Heart left ventricle (tissue), 16 donors: ENCODE data around the gene KPNA4. TPM values are rescaled to one million over a fixed set of nuclear protein-coding genes. Genes with fewer than 3 reads are reported as not detected.

Experiments used
- ATAC-seq, 4 donors: fragments of 200-7000 bp; cut with Tn5 transposase; one replicate each; pipeline ENCODE4 v1.9.1; 2020 to 2022; ENCODE audit warnings: moderate library complexity in 4 of 4, mild to moderate bottlenecking in 3 of 4, moderate number of reproducible peaks in 1 of 4
- DNase-seq, 5 donors: peaks; one replicate each; pipeline ENCODE4 v3.0.0-alpha.2; 2020
- H3K27ac ChIP-seq, 12 donors: fragments of 200-600 bp; sonication (generic) in 4 of 12; one replicate each; pipeline versions ENCODE4 v1.5.0 to v1.8.0; 2016 to 2022; ENCODE audit warnings: mild to moderate bottlenecking in 2 of 12
- H3K27me3 ChIP-seq, 9 donors: fragments of 200-600 bp; sonication (generic) in 2 of 9; one replicate each; pipeline versions ENCODE4 v1.5.1 to v1.8.0; 2016 to 2022; ENCODE audit warnings: mild to moderate bottlenecking in 3 of 9
- H3K36me3 ChIP-seq, 9 donors: fragments of 200-600 bp; sonication (generic) in 2 of 9; one replicate each; pipeline versions ENCODE4 v1.5.0 to v1.8.0; 2018 to 2022; ENCODE audit warnings: mild to moderate bottlenecking in 2 of 9
- H3K4me1 ChIP-seq, 12 donors: fragments of 200-600 bp; sonication (generic) in 4 of 12; one replicate each; pipeline versions ENCODE4 v1.5.0 to v1.8.0; 2016 to 2022; ENCODE audit warnings: mild to moderate bottlenecking in 3 of 12
- H3K4me3 ChIP-seq, 12 donors: fragments of 200-600 bp; sonication (generic) in 4 of 12; one replicate each; pipeline versions ENCODE4 v1.5.0 to v1.8.0; 2017 to 2022; ENCODE audit warnings: mild to moderate bottlenecking in 9 of 12, moderate library complexity in 4 of 12
- H3K9me3 ChIP-seq, 12 donors: fragments of 200-600 bp; sonication (generic) in 4 of 12; one replicate each; pipeline versions ENCODE4 v1.5.0 to v1.8.0; 2016 to 2022; ENCODE audit warnings: mild to moderate bottlenecking in 1 of 12
- CTCF ChIP-seq, 12 donors: fragments of 200-600 bp; sonication (generic) in 4 of 12; IDR thresholded peaks; one replicate each; pipeline versions ENCODE4 v1.5.0 to v1.8.0; 2018 to 2022; ENCODE audit warnings: antibody characterized with exemption in 12 of 12, mild to moderate bottlenecking in 5 of 12
- POLR2A ChIP-seq, 2 donors: fragments of 450-650 bp; IDR thresholded peaks; one replicate each; pipeline ENCODE4 v1.6.1; 2017; ENCODE audit warnings: antibody characterized with exemption in 2 of 2, mild to moderate bottlenecking in 2 of 2, moderate library complexity in 2 of 2
- WGBS, 4 donors: extraction: QIAGEN DNeasy Blood & Tissue Kit in 2 of 4; methylation state at CpG; one replicate each; pipeline versions ENCODE4 v1.1.5 to v1.1.7; 2013 to 2018; 5-methylcytosine and 5-hydroxymethylcytosine counted together
- intact Hi-C, 10 donors: fragments of 100-400 bp; cut with DNase I; formaldehyde crosslinking; loops; one replicate each; pipeline versions ENCODE4 v1.11.1 to v1.14.2; 2022
- polyA plus RNA-seq, 2 donors: library from polyadenylated mRNA; stranded (reverse); fragments of 200-250 nt; gene quantifications; one replicate each; pipeline ENCODE4 v1.2.3, GENCODE V29; 2013
- total RNA-seq, 9 donors: library from RNA; depleted of rRNA in 2 of 9; stranded (reverse); fragments of >200 nt in 2 of 9; fragmentation: NEBNext Ultra II Directional in 3 of 9; extraction: Animal tissue kit (Norgen Biotek cat#: 25700) in 3 of 9; gene quantifications; one replicate each; pipeline versions ENCODE4 v1.1.0 to v1.2.4, GENCODE V29; 2016 to 2023
- donor health status: ischemic (EF 13 %, LVEDD 7.1; RV severe dilation, severe dysfunction).
- donor health status: healthy with polysubstance abuse.
- donor health status: DM: no; HTN: yes; CAD: no.
- donor health status: DM: no; HTN: no; CAD: no.
- donor health status: ischemic (EF 25% LVEDD 6.9; RV normal size, moderate dysfunction).
- donor health status: ischemic (EF 25% LVEDD 5.7; RV mildly dilated, moderate dysfunction).
- donor health status: healthy.
- donor health status: DM: yes; HTN: yes; CAD: no.
- donor health status: ischemic (EF 35%, LVEDD 5.7; RV mildly dilated, moderate dysfunction).
- donor health status: nonischemic (EF 11% LVEDD 7.7; RV severe dilation, severe dysfunction).
- donor health status: DM: yes; HTN: yes; CAD: no.
- donor health status: PGD.
- donor health status: ischemic (EF 29% LVEDD 5.4; RV normal size, mild dysfunction).
- donor health status: nonischemic (EF 23%, LVEDD 6.1; RV moderate dilation, normal function).

The KPNA4 gene
- total and polyA plus RNA-seq, 11 donors: 29.1 to 198 (median 128) TPM

- no peak overlapping the region for H3K4me3 ChIP-seq
- TF ChIP-seq CTCF (IDR thresholded peaks at IDR 0.05) (no peak), POLR2A (IDR thresholded peaks at IDR 0.05) (no peak)
- H3K4me1 ChIP-seq: peaks cover 0 to 3% (median 0%) of the 10 kb centered on the region in 12 donors
- H3K27me3 ChIP-seq: no peaks in the 10 kb centered on the region
- WGBS, 4 donors: 88 to 95% (median 94%) methylated on average over 2 of the region's 2 CpGs
- H3K9me3 ChIP-seq: no peaks in the 10 kb centered on the region
- DNase-seq: no peak
- no peak overlapping the region for H3K27ac ChIP-seq
- no peaks in the 10 kb centered on the region for H3K36me3 ChIP-seq
- intact Hi-C loops: no loop called here
- ATAC-seq: no peak
These were observed 101.0 kb downstream of the KPNA4 start for GRCh38 chr3:160464321-160464720.

GRCh38 chr3:160460033-160460432 is 105.3 kb downstream of the KPNA4 start:
- ATAC-seq: peak in 1 of 4 donors; percentile 29
- H3K36me3 ChIP-seq: no peaks in the 10 kb centered on the region

GRCh38 chr3:160459450-160459970 is 105.9 kb downstream of the KPNA4 start:
- 89 to 95% (median 93%) methylated on average over 9 of the region's 9 CpGs for WGBS, 4 donors

More at GRCh38 chr3:160460033-160460432, 105.3 kb downstream of the KPNA4 start:
- Histone ChIP-seq H3K4me3 (no peak overlapping the region), H3K9me3 (no peaks in the 10 kb centered on the region), H3K27me3 (no peaks in the 10 kb centered on the region), H3K27ac (no peak overlapping the region), H3K4me1 (peaks cover 0 to 3% (median 0%) of the 10 kb centered on the region in 12 donors)
- intact Hi-C loops: no loop called here
- 72 to 83% (median 80%) methylated on average over 2 to 3 of the region's 3 CpGs for WGBS, 4 donors
- no peak for DNase-seq
- TF ChIP-seq POLR2A (IDR thresholded peaks at IDR 0.05): no peak

GRCh38 chr3:160458151-160458550 is 107.2 kb downstream of the KPNA4 start:
- Histone ChIP-seq H3K27me3 (no peaks in the 10 kb centered on the region), H3K9me3 (no peaks in the 10 kb centered on the region), H3K4me3 (no peak overlapping the region), H3K36me3 (no peaks in the 10 kb centered on the region), H3K4me1 (no peaks in the 10 kb centered on the region), H3K27ac (no peak overlapping the region)
- no peak for DNase-seq
- no peak for TF ChIP-seq CTCF (IDR thresholded peaks at IDR 0.05)
- no peak for TF ChIP-seq POLR2A (IDR thresholded peaks at IDR 0.05)
- ATAC-seq: no peak
- intact Hi-C loops: no loop called here
- WGBS, 4 donors: 60 to 85% (median 69%) methylated on average over 4 of the region's 4 CpGs

More at GRCh38 chr3:160459450-160459970, 105.9 kb downstream of the KPNA4 start:
- Histone ChIP-seq H3K36me3 (no peaks in the 10 kb centered on the region), H3K27ac (no peak overlapping the region), H3K4me3 (no peak overlapping the region), H3K4me1 (no peaks in the 10 kb centered on the region), H3K9me3 (no peaks in the 10 kb centered on the region), H3K27me3 (no peaks in the 10 kb centered on the region)
- ATAC-seq: no peak
- DNase-seq: no peak
- TF ChIP-seq POLR2A (IDR thresholded peaks at IDR 0.05) (no peak), CTCF (IDR thresholded peaks at IDR 0.05) (no peak)
- intact Hi-C loops: no loop called here

- no peaks in the 10 kb centered on the region for H3K27me3 ChIP-seq
- 81 to 98% (median 88%) methylated on average over 3 of the region's 3 CpGs for WGBS, 4 donors
- no peaks in the 10 kb centered on the region for H3K9me3 ChIP-seq
- ATAC-seq (no peak), DNase-seq (no peak)
- no peak overlapping the region for H3K27ac ChIP-seq
- intact Hi-C loops: no loop called here
- H3K4me1 ChIP-seq: no peaks in the 10 kb centered on the region
- TF ChIP-seq CTCF (IDR thresholded peaks at IDR 0.05) (no peak), POLR2A (IDR thresholded peaks at IDR 0.05) (no peak)
- no peak overlapping the region for H3K4me3 ChIP-seq
- H3K36me3 ChIP-seq: no peaks in the 10 kb centered on the region
These were observed 109.5 kb downstream of the KPNA4 start for GRCh38 chr3:160455846-160456245.
